Measurements from ENCODE around the gene GABRA1.
A peak's percentile ranks its signal among the peaks of the same experiment; 100 is the strongest.

The GABRA1 gene

GRCh38 chr5:161899590-161899989 is 51.7 kb downstream of the GABRA1 start:
- no peak for TF ChIP-seq JUND (IDR thresholded peaks at IDR 0.05; ENCODE audit: low read depth)
- in situ Hi-C loops (cut with HindIII; ENCODE audit: low pct_unique_long_range_greater_than_20kb, low sequenced_read_pairs), result no loop called here

DNA sequence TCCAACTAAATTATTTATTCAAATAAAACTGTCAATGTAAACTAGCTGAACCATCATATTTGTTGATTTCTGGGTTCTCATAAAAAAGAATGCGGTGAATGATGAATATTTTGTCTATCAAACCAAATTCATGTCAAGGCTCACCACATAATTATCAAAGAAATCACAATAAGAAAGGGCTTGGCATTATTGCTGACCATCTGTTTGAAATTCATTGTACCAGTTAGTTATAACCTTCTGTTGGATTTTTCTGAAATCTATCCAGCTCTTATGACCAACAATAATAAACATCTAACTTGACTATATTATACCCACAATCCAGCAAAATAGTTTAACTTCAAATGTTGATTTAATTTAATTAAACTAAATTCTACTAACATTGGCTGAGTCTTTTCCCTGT is 53.1 kb downstream of the GABRA1 start:
- in situ Hi-C loops (cut with HindIII; ENCODE audit: low pct_unique_long_range_greater_than_20kb, low sequenced_read_pairs), result no loop called here
- no peak for TF ChIP-seq JUND (IDR thresholded peaks at IDR 0.05; ENCODE audit: low read depth)
- no peak for DNase-seq (ENCODE audit: low read depth in 1 of 2, low spot score in 1 of 2)

More at GRCh38 chr5:161899590-161899989, 51.7 kb downstream of the GABRA1 start:
- DNase-seq (ENCODE audit: low read depth in 1 of 2, low spot score in 1 of 2), result no peak

- no peak for TF ChIP-seq JUND (IDR thresholded peaks at IDR 0.05; ENCODE audit: low read depth)
- DNase-seq (ENCODE audit: low read depth in 1 of 2, low spot score in 1 of 2), result no peak
- in situ Hi-C loops (cut with HindIII; ENCODE audit: low pct_unique_long_range_greater_than_20kb, low sequenced_read_pairs), result no loop called here
These were observed 73.9 kb downstream of the GABRA1 start for GRCh38 chr5:161921781-161922180.

DNA sequence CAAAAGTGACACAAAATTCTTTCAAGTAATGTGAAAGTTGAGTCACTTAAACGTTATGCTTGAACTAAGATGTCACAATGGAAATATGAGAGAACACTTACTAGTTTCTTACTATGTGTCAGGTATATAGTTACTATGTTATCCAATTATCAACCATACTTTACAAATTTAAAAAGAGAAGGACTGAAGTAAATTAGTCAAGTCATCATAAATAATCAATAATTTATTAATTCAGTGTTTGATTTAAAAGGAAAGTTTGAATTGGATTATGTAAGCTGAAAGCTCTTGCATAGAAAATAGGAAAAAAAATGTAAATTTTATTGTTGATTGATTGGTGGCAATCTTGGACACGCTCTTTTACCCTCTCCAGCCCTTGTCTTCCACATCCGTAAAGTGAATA is 76.3 kb downstream of the GABRA1 start:
- TF ChIP-seq JUND (IDR thresholded peaks at IDR 0.05; ENCODE audit: low read depth), result no peak
- no peak for DNase-seq (ENCODE audit: low read depth in 1 of 2, low spot score in 1 of 2)
- in situ Hi-C loops (cut with HindIII; ENCODE audit: low pct_unique_long_range_greater_than_20kb, low sequenced_read_pairs), result no loop called here

GRCh38 chr5:161925960-161926359 is 78.0 kb downstream of the GABRA1 start:
- in situ Hi-C loops (cut with HindIII; ENCODE audit: low pct_unique_long_range_greater_than_20kb, low sequenced_read_pairs), result no loop called here
- no peak for DNase-seq (ENCODE audit: low read depth in 1 of 2, low spot score in 1 of 2)
- TF ChIP-seq JUND (IDR thresholded peaks at IDR 0.05; ENCODE audit: low read depth), result no peak

- DNase-seq (ENCODE audit: low read depth in 1 of 2, low spot score in 1 of 2), result no peak
- in situ Hi-C loops (cut with HindIII; ENCODE audit: low pct_unique_long_range_greater_than_20kb, low sequenced_read_pairs), result no loop called here
- no peak for TF ChIP-seq JUND (IDR thresholded peaks at IDR 0.05; ENCODE audit: low read depth)
These were observed 86.6 kb downstream of the GABRA1 start for GRCh38 chr5:161934486-161934885.

GRCh38 chr5:161944974-161945373 is 97.1 kb downstream of the GABRA1 start:
- peak; percentile 4 to 50 for DNase-seq (ENCODE audit: low read depth in 1 of 2, low spot score in 1 of 2)
- TF ChIP-seq JUND (IDR thresholded peaks at IDR 0.05; ENCODE audit: low read depth), result peak; percentile 39; the same call in 1 of the 2 replicates
- in situ Hi-C loops (cut with HindIII; ENCODE audit: low pct_unique_long_range_greater_than_20kb, low sequenced_read_pairs), result no loop called here

DNA sequence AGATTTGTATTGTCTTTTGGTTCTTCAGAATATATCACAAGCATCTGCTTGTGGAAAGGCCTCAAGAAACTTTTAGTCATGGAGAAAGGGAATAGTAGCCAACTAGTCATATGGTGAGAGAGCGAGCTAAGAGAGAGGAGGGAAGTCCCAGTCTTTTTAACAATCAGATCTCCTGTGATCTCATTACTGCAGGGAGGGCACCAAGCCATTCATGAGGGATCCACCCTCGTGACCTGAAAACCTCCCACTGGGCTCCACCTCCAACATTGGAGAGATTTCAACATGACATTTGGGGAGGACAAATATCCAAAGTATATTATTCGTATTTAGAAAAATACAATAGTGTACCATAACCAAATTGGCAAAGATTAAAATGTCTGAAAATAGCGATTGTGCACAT is 99.0 kb downstream of the GABRA1 start:
- no peak for DNase-seq (ENCODE audit: low read depth in 1 of 2, low spot score in 1 of 2)
- TF ChIP-seq JUND (IDR thresholded peaks at IDR 0.05; ENCODE audit: low read depth), result no peak
- in situ Hi-C loops (cut with HindIII; ENCODE audit: low pct_unique_long_range_greater_than_20kb, low sequenced_read_pairs), result no loop called here
